ENCODE results near the gene RAB10.
"Not testable (repeated sequence)": the region's sequence is repeated elsewhere in the genome, so short reads cannot be mapped to it uniquely, and the experiment has no call there.

RAB10 gene

DNA sequence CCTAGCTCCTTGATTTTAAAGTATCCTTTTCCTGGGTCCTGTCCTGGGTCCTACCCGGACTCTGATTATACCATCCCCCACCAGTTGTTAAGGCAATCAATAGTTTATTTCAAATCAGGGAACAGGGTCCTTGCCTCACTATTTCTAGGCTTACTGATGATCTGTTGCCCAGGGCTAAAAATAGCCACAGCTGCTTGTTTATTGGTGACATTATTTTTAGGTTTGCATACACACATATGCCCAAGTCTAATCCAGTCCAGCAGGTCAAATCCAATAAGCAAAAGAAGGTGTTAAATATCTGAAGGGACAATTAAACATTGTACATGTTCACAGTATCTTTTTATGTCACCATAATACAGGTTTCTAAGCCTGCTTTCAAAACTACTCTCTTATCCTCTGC is 66.0 kb downstream of the RAB10 start:
- DNase-seq = no peak

DNA sequence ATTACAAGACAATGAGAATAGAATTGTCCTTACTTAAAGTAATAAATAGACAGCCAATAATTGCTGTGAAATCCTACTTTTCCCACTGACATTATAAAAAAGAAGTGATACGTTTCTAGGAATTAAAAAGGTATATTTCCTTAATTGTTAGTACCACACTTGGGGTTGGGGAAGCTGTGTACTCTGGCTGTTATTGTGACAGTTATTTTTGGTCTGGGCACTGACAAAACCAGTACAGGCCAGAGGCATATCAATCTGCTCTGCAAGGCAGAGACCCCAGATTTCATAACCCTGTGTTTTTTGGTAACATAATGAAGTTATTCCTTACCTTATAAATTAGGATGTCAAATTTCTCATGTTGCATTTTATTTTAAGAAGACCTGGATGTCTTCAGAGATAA is 66.5 kb downstream of the RAB10 start:
- no peak for DNase-seq

DNA sequence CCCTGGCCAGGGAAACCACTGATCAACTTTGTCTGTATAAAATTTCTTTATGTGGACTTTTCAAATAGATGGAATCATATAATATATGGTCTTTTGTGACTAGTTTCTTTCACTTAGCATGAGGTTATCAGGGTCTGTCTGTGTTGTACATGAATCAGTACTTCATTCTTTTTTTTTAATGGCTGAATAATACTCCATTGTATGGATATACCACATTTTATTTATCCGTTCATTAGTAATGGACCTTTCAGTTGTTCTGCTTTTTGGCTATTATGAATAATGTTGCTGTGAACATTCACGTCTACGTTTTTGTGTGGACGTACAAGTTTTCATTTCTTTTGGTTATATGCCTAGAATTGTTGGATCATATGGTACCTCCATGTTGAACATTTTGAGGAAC is 69.9 kb downstream of the RAB10 start:
- DNase-seq = no peak

DNA sequence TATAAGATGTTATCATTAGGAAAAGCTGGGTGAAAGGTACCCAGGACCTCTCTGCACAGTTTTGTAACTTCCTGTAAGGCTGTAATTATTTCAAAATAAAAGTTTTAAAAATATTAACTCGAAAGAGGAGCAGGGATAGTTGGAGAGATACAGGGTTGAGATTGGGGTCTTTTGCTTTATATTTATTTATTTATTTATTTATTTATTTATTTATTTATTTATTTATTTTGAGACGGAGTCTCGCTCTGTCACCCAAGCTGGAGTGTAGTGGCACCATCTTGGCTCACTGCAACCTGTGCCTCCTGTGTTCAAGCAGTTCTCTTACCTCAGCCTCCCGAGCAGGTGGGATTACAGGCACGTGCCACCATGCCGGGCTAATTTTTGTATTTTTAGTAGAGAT is 74.8 kb downstream of the RAB10 start:
- DNase-seq = not testable (repeated sequence)

DNA sequence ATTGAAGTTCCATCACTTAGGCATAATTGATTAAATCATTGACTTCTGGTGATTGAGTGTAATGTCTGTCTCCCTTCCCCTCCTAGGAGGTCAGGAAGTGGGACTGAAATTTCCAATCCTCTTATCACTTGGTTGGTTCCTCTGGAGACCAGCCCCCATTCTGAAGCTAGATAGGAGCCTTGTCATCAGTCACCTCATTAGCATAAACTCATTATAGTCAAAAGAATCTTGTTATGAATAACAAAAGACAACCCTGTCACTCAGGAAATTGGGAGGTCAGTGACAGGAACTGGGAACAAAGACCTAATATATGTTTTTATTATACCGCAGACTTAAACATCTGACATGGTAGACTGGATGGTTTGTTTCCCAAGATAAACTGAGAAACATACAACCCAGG is 78.3 kb downstream of the RAB10 start:
- DNase-seq = no peak

DNA sequence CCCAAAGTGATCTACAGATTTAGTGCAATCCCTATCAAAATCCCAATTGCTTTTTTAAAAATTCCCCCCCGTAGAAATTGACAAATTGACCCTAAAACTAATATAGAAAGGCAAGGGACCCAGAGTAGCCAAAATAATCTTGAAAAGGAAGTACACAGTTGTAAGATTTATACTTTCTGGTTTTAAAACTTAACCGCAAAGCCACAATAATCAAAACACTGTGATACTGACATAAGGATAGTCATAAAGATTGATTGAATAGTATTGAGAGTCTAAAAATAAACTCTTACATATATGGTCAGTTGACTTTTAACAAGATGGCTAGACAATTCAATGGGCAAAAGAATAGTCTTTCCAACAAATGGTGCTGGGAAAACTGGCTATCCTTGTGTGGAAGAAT is 80.3 kb downstream of the RAB10 start:
- DNase-seq = no peak

DNA sequence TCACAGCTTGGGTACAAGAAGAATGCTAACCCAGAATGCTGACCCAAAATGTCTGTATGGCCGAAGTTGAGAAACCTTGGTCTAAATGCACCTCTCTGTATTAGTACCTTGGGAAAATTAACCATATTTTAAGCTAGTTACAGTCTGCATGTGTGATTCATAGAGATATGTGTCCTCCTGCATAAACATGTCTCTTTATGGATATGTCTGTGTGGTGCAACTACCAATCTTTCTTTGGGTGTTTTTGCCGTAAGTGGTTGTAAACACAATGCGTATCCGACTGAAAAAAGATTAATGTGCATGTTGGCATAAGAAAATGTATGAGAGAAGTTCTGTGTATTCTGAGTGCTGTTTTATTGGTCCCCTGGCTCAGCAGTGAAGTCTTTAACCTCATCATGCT is 84.8 kb downstream of the RAB10 start:
- DNase-seq = no peak

DNA sequence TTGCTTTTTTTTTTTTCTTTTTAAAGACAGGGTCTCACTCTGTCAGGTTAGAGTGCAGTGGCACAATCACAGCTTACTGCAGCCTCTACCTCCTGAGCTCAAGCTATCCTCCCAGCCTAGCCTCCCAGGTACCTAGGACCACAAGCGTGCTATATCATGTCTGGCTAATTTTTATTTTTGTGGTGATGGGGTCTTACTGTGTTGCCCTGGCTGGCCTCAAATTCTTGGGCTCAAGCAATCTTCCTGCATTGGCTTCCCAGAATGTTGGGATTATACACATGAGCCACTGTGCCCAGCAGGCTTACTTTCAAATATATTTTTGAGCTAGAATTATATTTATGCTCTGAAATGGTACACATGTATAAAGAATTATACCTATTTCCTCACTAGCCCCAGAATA is 85.6 kb downstream of the RAB10 start:
- DNase-seq = no peak

DNA sequence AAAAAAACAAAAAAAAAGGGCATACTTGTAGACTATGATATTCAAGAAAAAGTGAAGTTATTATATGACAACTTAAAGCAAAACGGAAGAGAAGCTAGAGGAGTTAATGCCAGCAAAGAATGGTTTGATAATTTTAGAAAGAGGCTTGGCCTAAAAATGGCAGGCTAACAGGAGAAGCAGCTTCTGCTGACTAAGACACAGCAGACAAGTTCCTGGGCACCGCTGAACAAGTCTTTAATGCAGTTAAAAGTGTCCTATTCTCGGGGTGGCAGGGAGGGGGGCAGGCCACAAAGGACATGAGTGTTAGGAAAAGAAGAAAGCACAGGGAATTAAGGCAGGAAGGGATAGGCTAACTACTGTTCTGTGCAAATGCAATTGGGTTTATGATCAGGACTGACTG is 88.7 kb downstream of the RAB10 start:
- DNase-seq = no peak

DNA sequence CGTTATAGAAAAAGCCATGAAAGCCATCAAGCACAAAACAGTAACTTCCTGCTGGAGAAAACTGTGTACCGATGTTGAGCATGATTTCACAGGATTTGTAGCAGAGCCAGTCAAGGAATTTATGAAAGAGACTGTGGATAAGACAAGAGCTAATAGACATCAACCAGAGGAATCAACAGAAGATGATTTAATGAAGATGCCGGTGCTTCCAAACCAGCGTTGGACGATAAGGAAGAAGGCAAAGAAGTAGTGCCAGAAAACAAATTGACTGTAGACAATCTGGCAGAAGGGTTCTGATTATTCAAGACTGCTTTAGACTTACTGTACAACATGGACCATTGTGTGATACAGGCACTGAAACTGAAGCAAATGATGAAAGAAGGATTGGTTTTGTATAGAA is 89.5 kb downstream of the RAB10 start:
- no peak for DNase-seq

DNA sequence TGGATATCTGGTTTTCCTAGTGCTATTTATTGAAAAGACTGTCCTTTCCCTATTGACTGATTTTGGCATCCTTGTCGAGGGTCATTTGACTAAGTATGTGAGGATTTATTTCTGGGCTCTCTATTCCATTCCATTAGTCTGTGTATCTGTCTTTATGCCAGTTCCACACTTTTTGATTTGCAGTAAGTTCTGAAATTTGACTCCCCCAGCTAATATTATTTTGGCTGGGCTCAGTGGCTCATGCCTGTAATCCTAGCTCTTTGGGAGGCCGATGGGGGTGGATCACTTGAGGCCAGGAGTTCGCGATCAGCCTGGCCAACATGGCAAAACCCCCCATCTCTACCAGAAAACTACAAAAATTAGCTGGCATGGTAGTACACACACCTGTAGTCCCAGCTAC is 92.2 kb downstream of the RAB10 start:
- no peak for DNase-seq

DNA sequence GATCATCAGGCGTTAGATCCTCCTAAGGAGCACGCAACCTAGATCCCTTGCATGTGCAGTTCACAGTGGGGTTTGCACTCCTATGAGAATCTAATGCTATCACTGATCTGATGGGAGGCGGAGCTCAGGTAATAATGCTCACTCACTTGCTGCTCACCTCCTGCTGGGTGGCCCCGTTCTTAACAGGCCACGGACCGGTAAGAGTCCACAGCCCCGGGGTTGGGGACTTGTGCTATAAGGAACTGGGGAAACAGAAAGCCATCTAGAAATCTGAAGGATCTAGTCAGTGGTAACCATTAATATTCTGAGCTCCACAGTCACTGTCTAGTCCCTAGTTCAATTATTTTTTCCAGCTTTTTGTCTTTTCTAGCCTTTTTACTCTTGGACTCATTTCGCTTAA is 94.3 kb downstream of the RAB10 start:
- DNase-seq = no peak

DNA sequence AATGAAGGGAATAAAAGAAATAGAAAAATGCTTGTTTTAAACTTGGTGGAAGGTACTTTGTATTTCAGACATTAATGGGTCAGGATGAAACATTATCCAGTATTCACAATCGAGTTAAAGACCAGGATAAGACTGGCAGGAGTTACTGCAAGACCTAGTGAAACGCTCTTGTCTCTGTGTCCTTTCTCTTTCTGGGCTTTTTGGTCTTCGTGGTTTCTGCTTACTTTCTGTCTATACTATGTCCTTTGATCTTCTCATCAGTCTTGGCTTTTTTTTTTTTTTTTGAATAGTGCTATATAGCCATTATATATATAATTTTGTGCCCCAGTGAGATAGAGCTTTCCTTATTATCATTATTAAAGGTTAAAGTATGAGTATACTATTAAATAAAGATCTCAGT is 96.9 kb downstream of the RAB10 start:
- no peak for DNase-seq

DNA sequence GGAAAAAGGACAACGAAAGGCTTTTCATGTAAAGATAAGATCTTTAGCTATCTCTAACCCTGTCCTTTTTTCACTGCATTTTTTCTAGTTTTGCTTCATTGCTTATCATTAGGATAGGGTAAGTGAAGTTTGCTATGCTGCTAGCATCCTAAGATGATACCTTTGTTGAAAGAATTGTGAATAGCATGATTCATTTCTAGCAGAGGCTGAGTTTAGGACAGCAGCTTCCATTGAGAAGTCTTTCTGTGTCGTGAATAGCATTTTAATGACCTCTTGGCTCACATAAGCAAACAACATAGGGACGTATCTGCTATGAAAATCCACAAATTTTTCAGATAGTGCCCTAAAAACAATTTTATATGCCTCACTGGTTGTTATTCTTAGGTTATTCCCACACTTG is 102.6 kb downstream of the RAB10 start:
- DNase-seq = no peak

DNA sequence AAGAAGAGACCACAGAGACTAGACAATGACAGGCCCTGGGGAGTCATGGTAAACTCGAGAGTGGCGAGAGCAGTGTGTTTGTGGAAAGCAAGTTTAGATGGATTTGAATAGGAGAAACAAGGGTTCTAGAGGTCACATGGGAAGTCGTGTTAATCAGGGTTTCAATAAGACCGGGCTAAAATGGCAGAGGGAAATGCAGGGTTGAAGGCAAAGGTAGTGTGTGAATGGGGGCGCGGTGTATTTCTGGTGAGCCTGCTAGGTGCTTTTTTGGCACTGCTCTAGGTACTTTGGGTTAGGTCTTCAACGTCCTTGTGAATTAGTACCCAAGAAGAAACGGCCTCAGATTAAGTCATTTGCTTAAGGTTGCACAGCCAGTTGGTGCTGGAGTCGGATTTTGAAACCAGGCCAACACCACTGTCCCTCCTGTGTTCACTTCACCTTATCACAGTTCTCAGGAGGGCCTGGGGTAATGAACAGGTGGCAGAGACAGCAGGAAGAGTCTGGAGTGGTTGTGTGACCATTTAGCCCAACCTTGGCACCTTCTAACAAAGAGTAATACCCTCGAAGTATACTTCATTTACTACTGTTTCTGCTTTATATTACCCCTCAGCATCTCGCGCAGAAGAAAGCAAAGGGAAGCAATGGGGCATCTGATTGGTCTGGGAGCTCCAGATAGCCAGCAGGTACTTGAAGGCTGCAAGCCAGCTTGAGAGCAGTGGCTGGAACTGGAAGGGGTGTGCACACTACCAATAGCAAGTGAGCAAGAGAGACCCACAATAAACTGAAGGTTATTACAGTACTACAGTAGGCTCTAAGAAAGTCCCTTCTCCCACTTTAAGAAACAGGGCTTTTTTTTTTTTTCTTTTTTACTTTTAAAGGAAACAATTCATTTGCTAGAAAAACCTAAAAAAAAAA is 105.6 kb downstream of the RAB10 start:
- no peak for DNase-seq

DNA sequence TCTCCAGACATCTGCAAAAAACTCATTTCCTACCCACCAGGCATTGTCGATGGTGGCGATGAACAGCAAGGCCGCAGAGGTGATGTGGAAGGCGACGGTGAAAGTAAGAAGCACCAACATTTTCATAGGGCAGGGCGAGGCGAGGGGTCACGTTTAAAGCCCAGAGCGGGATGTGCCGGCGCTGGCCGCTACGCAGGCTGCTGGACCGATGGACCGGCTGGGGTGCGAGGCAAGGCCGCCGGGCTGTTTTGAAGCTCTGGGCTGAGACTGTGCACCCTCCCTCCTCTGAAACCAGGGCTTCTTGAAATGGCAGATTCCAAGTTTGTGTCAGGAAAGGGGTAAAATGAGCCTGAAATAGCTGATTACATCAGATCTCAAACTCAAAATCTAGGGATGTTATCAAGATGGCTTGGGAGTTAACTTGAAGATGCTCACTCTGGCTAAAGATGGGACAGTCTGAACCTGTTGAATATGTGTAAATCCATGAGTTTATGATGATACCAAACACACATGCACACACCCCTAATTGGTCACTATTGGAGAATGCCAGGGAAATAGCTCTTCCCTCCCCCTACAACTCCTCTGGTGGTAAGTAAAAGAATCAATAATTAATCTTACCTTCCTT is 107.4 kb downstream of the RAB10 start:
- DNase-seq = no peak

DNA sequence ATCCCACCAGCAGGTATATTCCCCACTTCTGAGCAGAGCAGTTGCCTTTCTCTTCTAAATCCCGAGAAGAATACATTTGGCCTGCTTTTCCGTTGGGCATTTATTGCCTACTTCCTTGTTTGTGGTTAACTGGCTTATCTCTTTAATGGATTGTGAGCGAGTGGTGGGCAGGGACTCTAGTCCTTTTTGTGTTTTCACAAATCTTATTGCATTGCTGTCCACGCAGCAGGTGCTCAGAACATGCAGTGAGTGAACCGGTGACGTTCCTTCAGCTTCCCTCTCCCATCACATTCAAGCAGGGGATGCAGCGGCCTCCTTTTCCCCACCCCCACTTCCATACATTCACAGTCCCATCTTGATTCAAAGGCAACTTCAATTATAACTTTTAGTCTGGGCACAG is 110.1 kb downstream of the RAB10 start:
- DNase-seq = no peak

DNA sequence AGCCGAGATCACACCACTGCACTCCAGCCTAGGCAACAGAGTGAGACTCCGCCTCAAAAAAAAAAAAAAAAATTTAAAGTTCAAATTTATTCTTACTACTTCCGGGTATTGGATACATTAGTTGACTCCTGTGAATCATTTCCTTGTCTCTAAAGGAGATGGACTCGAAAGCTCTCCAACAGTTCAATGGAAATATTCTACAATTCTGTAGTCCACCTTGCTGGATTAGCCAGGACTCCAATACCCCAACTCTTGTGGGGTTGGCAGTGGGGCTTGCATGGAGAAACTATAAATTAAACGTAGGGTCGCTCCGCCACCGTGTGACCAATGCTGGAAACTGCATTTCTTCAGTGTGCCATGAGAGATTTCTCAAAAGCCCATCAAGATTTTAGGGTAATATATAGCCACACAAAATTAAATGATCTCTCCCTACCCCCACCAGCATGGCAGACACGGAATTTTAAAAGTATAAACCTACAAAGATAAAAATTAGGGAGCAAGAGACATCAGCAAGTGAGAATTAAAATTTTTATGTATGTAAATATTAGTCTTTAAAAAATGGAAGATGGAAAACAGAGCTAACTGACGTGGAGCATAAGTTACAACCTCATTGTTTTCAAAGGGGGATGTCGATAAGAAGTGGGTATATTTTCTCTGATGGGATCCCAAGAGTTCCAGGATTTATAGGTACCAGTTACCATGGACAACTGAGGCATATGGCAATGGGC is 111.2 kb downstream of the RAB10 start:
- DNase-seq = peak; percentile 55

DNA sequence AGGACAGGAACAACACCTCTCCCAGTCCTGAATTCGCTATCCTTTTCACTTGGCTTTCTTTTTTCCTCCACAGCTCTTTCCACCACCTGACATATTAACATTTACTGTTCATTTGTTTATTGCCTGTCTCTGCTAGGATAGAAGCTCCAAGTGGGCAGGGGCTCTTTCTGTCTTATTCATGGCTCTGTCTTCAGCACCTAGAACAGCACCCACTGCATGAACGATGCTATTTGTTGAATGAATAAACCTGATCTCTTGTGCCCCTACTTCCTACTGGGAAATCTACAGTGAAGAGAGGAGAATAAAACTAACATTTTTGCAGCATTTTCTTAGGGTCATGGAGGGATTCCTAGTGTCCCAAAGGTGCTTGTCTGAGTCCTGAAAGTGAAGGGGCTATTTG is 114.6 kb downstream of the RAB10 start:
- peak; percentile 22 for DNase-seq

DNA sequence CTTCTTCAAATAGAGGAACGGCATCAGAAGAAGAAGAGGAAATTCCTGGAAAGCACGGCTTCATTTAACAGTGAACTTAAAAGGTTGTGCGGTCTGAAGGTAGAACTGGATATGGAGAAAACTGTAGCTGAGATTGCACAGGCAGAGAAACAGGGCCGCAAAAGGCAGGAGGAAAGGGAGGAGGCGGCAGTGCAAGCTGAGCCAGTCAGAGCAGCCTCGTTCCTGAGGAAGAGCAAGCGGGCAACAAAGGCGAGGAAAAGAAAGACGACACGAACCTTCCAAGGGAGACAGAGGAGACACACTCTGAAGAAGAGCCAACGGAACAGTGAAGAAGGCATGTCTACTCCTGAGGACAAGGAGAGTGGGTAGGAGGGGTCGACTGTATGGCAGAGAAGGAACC is 116.4 kb downstream of the RAB10 start:
- no peak for DNase-seq

DNA sequence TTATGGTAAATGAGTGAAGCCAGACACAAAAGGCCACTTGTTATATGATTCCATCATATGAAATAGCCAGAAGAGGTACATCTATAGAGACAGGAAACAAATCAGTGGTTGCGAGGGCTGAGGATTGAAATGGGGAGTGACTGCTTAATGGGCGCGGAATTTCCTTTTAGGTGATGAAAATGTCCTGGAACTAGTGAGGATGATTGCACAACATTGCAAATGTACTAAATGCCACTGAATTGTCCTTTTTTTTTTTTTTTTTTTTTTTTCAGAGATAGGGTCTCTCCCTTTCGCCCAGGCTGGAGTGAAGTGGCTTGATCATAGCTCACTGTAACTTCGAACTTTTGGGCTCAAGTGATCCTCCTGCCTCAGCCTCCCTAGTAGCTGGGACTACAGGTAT is 123.7 kb downstream of the RAB10 start:
- no peak for DNase-seq

DNA sequence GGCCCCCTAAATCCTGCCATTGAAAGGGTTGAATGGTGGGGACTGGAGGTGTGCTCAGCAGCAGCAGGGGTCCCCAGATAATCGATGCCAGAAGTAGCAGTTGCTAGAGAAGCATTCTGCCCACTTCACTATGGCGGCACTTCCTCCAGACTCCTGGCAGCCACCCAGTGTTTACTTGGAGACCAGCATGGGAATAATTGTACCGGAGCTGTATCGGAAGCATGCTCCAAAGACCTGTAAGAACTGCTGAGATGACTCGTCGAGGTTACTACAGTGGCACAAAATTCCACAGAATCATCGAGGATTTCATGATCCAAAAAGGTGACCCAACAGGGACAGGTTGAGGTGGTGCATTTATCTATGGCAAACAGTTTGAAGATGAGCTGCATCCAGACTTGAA is 128.0 kb downstream of the RAB10 start:
- no peak for DNase-seq

DNA sequence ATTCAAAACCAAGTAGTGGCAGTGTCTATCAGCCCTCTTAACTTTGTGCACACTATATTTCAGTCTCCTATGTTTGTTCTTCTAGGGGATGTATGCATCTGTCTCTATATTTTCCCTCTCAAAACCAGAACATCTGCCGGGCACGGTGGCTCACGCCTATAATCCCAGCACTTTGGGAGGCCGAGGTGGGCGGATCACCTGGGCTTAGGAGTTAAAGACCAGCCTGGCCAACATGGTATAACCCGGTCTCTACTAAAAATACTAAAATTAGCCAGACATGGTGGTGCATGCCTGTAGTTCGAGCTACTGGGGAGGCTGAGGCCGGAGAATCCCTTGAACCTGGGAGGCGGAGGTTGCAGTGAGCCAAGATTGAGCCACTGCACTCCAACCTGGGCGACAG is 129.1 kb downstream of the RAB10 start:
- no peak for DNase-seq

DNA sequence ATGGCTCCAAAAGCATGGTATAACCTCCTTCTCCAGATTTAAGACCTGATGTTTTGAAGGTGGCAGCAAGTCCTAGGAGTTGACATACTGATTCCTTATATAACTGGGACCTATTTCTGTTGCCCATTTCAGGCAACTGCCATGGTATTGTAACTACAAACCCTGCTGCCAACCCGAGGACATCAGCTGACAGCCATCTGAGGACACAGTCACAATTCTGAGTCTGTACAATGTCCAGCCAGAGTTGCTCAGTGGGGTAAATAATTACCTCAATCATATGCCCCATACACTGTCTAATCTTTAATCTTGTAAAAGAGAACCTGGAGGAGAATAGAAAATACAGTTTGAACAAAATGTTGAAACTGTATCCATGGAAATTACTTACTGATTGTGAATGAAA is 130.3 kb downstream of the RAB10 start:
- DNase-seq = no peak
